GM19467 (cell line): ENCODE measurements around the gene MCF2L2.

Experiments
- ATAC-seq: cut with Tn5 transposase; IDR thresholded peaks from one replicate; pipeline ENCODE4 v1.9.1; 2021; ENCODE audit warnings: mild to moderate bottlenecking, moderate library complexity; ENCODE audit not compliant: unreplicated experiment

MCF2L2 gene

GRCh38 chr3:183370391-183370790 is 58.0 kb downstream of the MCF2L2 start:
- no peak for ATAC-seq

- no peak for ATAC-seq
These were observed 58.8 kb downstream of the MCF2L2 start for GRCh38 chr3:183369627-183370026.

- no peak for ATAC-seq
These were observed 59.3 kb downstream of the MCF2L2 start for GRCh38 chr3:183369117-183369516.

GRCh38 chr3:183360971-183361624 is 67.3 kb downstream of the MCF2L2 start:
- no peak for ATAC-seq

GRCh38 chr3:183359036-183359435 is 69.4 kb downstream of the MCF2L2 start:
- no peak for ATAC-seq

GRCh38 chr3:183357564-183358079 is 70.8 kb downstream of the MCF2L2 start:
- ATAC-seq: no peak

GRCh38 chr3:183356920-183357319 is 71.5 kb downstream of the MCF2L2 start:
- ATAC-seq: no peak

GRCh38 chr3:183354874-183355273 is 73.5 kb downstream of the MCF2L2 start:
- ATAC-seq: no peak

- no peak for ATAC-seq
These were observed 74.0 kb downstream of the MCF2L2 start for GRCh38 chr3:183354325-183354831.

- ATAC-seq: no peak
These were observed 75.0 kb downstream of the MCF2L2 start for GRCh38 chr3:183353421-183353820.

GRCh38 chr3:183350164-183350563 is 78.3 kb downstream of the MCF2L2 start:
- no peak for ATAC-seq

GRCh38 chr3:183349421-183350157 is 78.8 kb downstream of the MCF2L2 start:
- no peak for ATAC-seq

GRCh38 chr3:183342824-183343223 is 85.6 kb downstream of the MCF2L2 start:
- ATAC-seq: no peak

GRCh38 chr3:183341545-183342288 is 86.7 kb downstream of the MCF2L2 start:
- no peak for ATAC-seq

GRCh38 chr3:183340222-183340621 is 88.2 kb downstream of the MCF2L2 start:
- no peak for ATAC-seq

- ATAC-seq: no peak
These were observed 88.8 kb downstream of the MCF2L2 start for GRCh38 chr3:183339461-183340086.

- no peak for ATAC-seq
These were observed 89.9 kb downstream of the MCF2L2 start for GRCh38 chr3:183338520-183338919.

GRCh38 chr3:183332487-183332886 is 95.9 kb downstream of the MCF2L2 start:
- ATAC-seq: no peak

GRCh38 chr3:183331498-183331897 is 96.9 kb downstream of the MCF2L2 start:
- no peak for ATAC-seq

GRCh38 chr3:183330881-183331280 is 97.5 kb downstream of the MCF2L2 start:
- ATAC-seq: no peak

- ATAC-seq: no peak
These were observed 98.9 kb downstream of the MCF2L2 start for GRCh38 chr3:183329543-183329942.
